ENCODE data around the gene DNAJC12.

The DNAJC12 gene

DNA sequence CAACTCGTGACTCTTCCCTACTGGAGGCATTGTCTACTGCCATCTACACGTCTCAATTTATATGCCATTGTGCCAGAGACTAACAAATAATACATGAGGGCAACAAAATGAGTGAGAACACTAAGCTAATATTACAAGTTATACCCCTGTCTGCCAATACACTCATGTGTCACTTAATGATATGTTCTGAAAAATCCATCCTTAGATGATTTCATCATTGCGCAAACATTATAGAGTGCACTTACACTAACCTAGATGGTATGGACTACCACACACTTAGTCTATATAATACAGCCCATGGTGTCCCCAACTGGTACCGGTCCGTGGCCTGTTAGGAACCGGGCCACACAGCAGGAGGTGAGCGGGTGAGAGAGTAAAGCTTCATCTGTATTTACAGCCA is 77.7 kb downstream of the DNAJC12 start:
- DNase-seq, result no peak
